Astrocyte (in vitro differentiated cells and primary cell): ENCODE results near the gene ATP11A.

Experiments
- CTCF ChIP-seq: IDR thresholded peaks from 2 replicates; pipeline ENCODE4 v1.5.1; 2011; ENCODE audit warnings: low read depth, mild to moderate bottlenecking, inconsistent platforms, low read length, moderate library complexity; ENCODE audit not compliant: insufficient read depth
- EZH2 ChIP-seq: IDR thresholded peaks from 2 replicates; pipeline ENCODE4 v1.6.1; 2012; ENCODE audit warnings: mild to moderate bottlenecking, low read length, inconsistent platforms; ENCODE audit not compliant: insufficient read depth

GRCh38 chr13:112835796-112836195, 146.0 kb downstream of the ATP11A start:
- TF ChIP-seq CTCF (no peak), EZH2 (no peak)
